ENCODE measurements around the gene CYP4F22. TPM values are rescaled to one million over a fixed set of nuclear protein-coding genes. Genes with fewer than 3 reads are reported as not detected.

Gene CYP4F22
- total RNA-seq, 1 donor from 2014 or later: not detected

GRCh38 chr19:15466851-15467733, 41.2 kb upstream of the CYP4F22 start:
- TF ChIP-seq CTCF (IDR thresholded peaks at IDR 0.05): no peak
- CTCF ChIA-PET: interaction anchor here (1.4 to 1.5 kb wide), 2 partner anchors 48 to 89 kb away, joined by 3 to 4 read pairs; partner anchors contain the start of gene AKAP8L
- Mint-ChIP-seq H3K4me1 (peaks cover 50% of the 10 kb centered on the region), H3K27me3 (peaks cover 15% of the 10 kb centered on the region), H3K9me3 (no peaks in the 10 kb centered on the region), H3K27ac (peak overlapping the region; percentile 12), H3K4me3 (peak overlapping the region; percentile 50), H3K36me3 (ENCODE audit: low read depth) (peaks cover 13% of the 10 kb centered on the region)
- POLR2A ChIA-PET: interaction anchor here (0.6 to 1.3 kb wide), 4 partner anchors 12 to 370 kb away, joined by 3 read pairs; no protein-coding TSS in a partner anchor
- no peak for DNase-seq
- no peak for ATAC-seq (ENCODE audit: low read depth)
- intact Hi-C loops (cut with micrococcal nuclease): loop anchor here (10.0 kb wide), 1 partner anchor 88 kb away; no protein-coding TSS in a partner anchor

GRCh38 chr19:15467734-15468214, 40.6 kb upstream of the CYP4F22 start:
- Mint-ChIP-seq H3K36me3 (ENCODE audit: low read depth) (peaks cover 8% of the 10 kb centered on the region), H3K4me1 (peaks cover 46% of the 10 kb centered on the region)

GRCh38 chr19:15468675-15469512, 39.4 kb upstream of the CYP4F22 start:
- no peak for TF ChIP-seq CTCF (IDR thresholded peaks at IDR 0.05)
- ATAC-seq (ENCODE audit: low read depth) (no peak), DNase-seq (no peak)
- no peaks in the 10 kb centered on the region for H3K9me3 Mint-ChIP-seq
- H3K27me3 Mint-ChIP-seq: peaks cover 15% of the 10 kb centered on the region
- H3K4me3 Mint-ChIP-seq: peak overlapping the region; percentile 66
- H3K36me3 Mint-ChIP-seq (ENCODE audit: low read depth): peaks cover 3% of the 10 kb centered on the region
- ChIA-PET CTCF (no interaction called here), POLR2A (interaction anchor here (0.5 kb wide), 1 partner anchor 636 kb away, joined by 3 read pairs; no protein-coding TSS in a partner anchor)
- peaks cover 37% of the 10 kb centered on the region for H3K4me1 Mint-ChIP-seq
- no peak overlapping the region for H3K27ac Mint-ChIP-seq
- intact Hi-C loops (cut with micrococcal nuclease): loop anchor here (10.0 kb wide), 1 partner anchor 86 kb away; no protein-coding TSS in a partner anchor

More at GRCh38 chr19:15467734-15468214, 40.6 kb upstream of the CYP4F22 start:
- intact Hi-C loops (cut with micrococcal nuclease): loop anchor here (10.0 kb wide), 1 partner anchor 87 kb away; no protein-coding TSS in a partner anchor
- TF ChIP-seq CTCF (IDR thresholded peaks at IDR 0.05): no peak
- Mint-ChIP-seq H3K27me3 (peaks cover 15% of the 10 kb centered on the region), H3K27ac (no peak overlapping the region), H3K4me3 (no peak overlapping the region), H3K9me3 (no peaks in the 10 kb centered on the region)
- CTCF ChIA-PET: interaction anchor here (1.4 kb wide), 1 partner anchor 49 kb away, joined by 4 read pairs; the partner anchor contains the start of gene AKAP8L
- DNase-seq (no peak), ATAC-seq (ENCODE audit: low read depth) (no peak)
- POLR2A ChIA-PET: interaction anchor here (0.6 to 1.3 kb wide), 3 partner anchors 48 to 369 kb away, joined by 3 read pairs; no protein-coding TSS in a partner anchor

GRCh38 chr19:15469513-15470297, 38.6 kb upstream of the CYP4F22 start:
- Mint-ChIP-seq H3K27ac (no peak overlapping the region), H3K4me1 (peaks cover 33% of the 10 kb centered on the region)
- CTCF ChIA-PET: no interaction called here

More at GRCh38 chr19:15469513-15470297, 38.6 kb upstream of the CYP4F22 start:
- peaks cover 15% of the 10 kb centered on the region for H3K27me3 Mint-ChIP-seq
- H3K4me3 Mint-ChIP-seq: peak overlapping the region; percentile 79
- peak; percentile 51 for ATAC-seq (ENCODE audit: low read depth)
- no peaks in the 10 kb centered on the region for H3K9me3 Mint-ChIP-seq
- no peaks in the 10 kb centered on the region for H3K36me3 Mint-ChIP-seq (ENCODE audit: low read depth)
- DNase-seq: no peak
- intact Hi-C loops (cut with micrococcal nuclease): loop anchor here (10.0 kb wide), 1 partner anchor 85 kb away; no protein-coding TSS in a partner anchor
- TF ChIP-seq CTCF (IDR thresholded peaks at IDR 0.05): no peak
- POLR2A ChIA-PET: interaction anchor here (0.5 kb wide), 1 partner anchor 635 kb away, joined by 3 read pairs; no protein-coding TSS in a partner anchor

All from activated B cell treated with CpG ODN at 0.5 μM for 24 hours (primary cell).